CD4-positive, alpha-beta T cell treated with Interleukin-1 beta for 1 hour (primary cell): ENCODE results near the gene CDS2.
A peak's percentile ranks its signal among the peaks of the same experiment; 100 is the strongest.

Experiments
- DNase-seq, 2 donors: peaks; one replicate each; pipeline ENCODE4 v3.0.0-alpha.2; 2020 to 2022

CDS2 gene

GRCh38 chr20:5119435-5120184 is 7.2 kb upstream of the CDS2 start, which contains the start of gene PCNA:
Gene PCNA (minus strand): TSS chr20:5119958. CDS start chr20:5119798, 160 bp downstream.
- DNase-seq = peak; percentile 94

GRCh38 chr20:5120185-5120476 is 6.7 kb upstream of the CDS2 start:
- no peak for DNase-seq

- no peak for DNase-seq
These were observed 3.9 kb upstream of the CDS2 start for GRCh38 chr20:5122873-5123260.

GRCh38 chr20:5127204-5127858 is 523 bp downstream of the CDS2 start:
- peak; percentile 79 to 82 for DNase-seq

- no peak for DNase-seq
These were observed 1.1 kb downstream of the CDS2 start for GRCh38 chr20:5127859-5128424.

- no peak for DNase-seq
These were observed 2.1 kb downstream of the CDS2 start for GRCh38 chr20:5128886-5129285.

GRCh38 chr20:5131502-5131901 is 4.7 kb downstream of the CDS2 start:
- DNase-seq = no peak

GRCh38 chr20:5133998-5134397 is 7.2 kb downstream of the CDS2 start:
- no peak for DNase-seq

- DNase-seq = no peak
These were observed 8.7 kb downstream of the CDS2 start for GRCh38 chr20:5135363-5136012.

- DNase-seq = no peak
These were observed 9.3 kb downstream of the CDS2 start for GRCh38 chr20:5136096-5136495.

- DNase-seq = no peak
These were observed 13.4 kb downstream of the CDS2 start for GRCh38 chr20:5140195-5140594.

GRCh38 chr20:5141615-5142014 is 14.8 kb downstream of the CDS2 start:
- DNase-seq = no peak

GRCh38 chr20:5143851-5144250 is 17.0 kb downstream of the CDS2 start:
- no peak for DNase-seq

GRCh38 chr20:5145365-5146098 is 18.7 kb downstream of the CDS2 start:
- no peak for DNase-seq

- DNase-seq = no peak
These were observed 19.4 kb downstream of the CDS2 start for GRCh38 chr20:5146099-5146668.

- peak in 1 of 2 donors; percentile 5 for DNase-seq
These were observed 20.2 kb downstream of the CDS2 start for GRCh38 chr20:5146871-5147592.

- DNase-seq = no peak
These were observed 21.8 kb downstream of the CDS2 start for GRCh38 chr20:5148581-5148980.

- DNase-seq = no peak
These were observed 23.1 kb downstream of the CDS2 start for GRCh38 chr20:5149892-5150225.

GRCh38 chr20:5150226-5151076 is 23.6 kb downstream of the CDS2 start:
- DNase-seq = no peak

GRCh38 chr20:5153152-5153467 is 26.3 kb downstream of the CDS2 start:
- no peak for DNase-seq
